H9 (cell line): Measurements from ENCODE around the gene TENM4. TPM values are rescaled to one million over a fixed set of nuclear protein-coding genes. Genes with fewer than 3 reads are reported as not detected.

Experiments
- DNase-seq: peaks from one replicate; pipeline ENCODE4 v3.0.0-alpha.2; 2017
- H2AFZ ChIP-seq: one replicate; pipeline ENCODE4 v1.6.1; 2013; ENCODE audit warnings: mild to moderate bottlenecking, low read length, control low read depth, moderate library complexity
- H2AK5ac ChIP-seq: 2 replicates; pipeline ENCODE4 v1.6.1; 2013; ENCODE audit warnings: low read length, control low read depth, mixed read lengths; ENCODE audit not compliant: insufficient read length
- H2BK120ac ChIP-seq: one replicate; pipeline ENCODE4 v1.6.1; 2013; ENCODE audit warnings: low read depth, mild to moderate bottlenecking, low read length, control low read depth, inconsistent platforms; ENCODE audit not compliant: poor library complexity, severe bottlenecking
- H2BK12ac ChIP-seq: 2 replicates; pipeline ENCODE4 v1.6.1; 2013; ENCODE audit warnings: low read length, control low read depth, mixed read lengths, low read depth; ENCODE audit not compliant: insufficient read length
- H2BK15ac ChIP-seq: 2 replicates; pipeline ENCODE4 v1.6.1; 2013; ENCODE audit warnings: low read depth, low read length, control low read depth
- H2BK20ac ChIP-seq: one replicate; pipeline ENCODE4 v1.6.1; 2013; ENCODE audit warnings: low read depth, mild to moderate bottlenecking, low read length, control low read depth, inconsistent platforms; ENCODE audit not compliant: poor library complexity, severe bottlenecking
- H2BK5ac ChIP-seq: 2 replicates; pipeline ENCODE4 v1.6.1; 2013; ENCODE audit warnings: low read length, control low read depth, mixed read lengths; ENCODE audit not compliant: insufficient read length
- H3K14ac ChIP-seq: 2 replicates; pipeline ENCODE4 v1.6.1; 2013; ENCODE audit warnings: low read length, control low read depth; ENCODE audit not compliant: insufficient read depth
- H3K18ac ChIP-seq: 2 replicates; pipeline ENCODE4 v1.6.1; 2013; ENCODE audit warnings: low read depth, mild to moderate bottlenecking, mixed read lengths, low read length, control low read depth; ENCODE audit not compliant: insufficient read length
- H3K23ac ChIP-seq: 2 replicates; pipeline ENCODE4 v1.6.1; 2013; ENCODE audit warnings: low read length, control low read depth, mixed read lengths, low read depth; ENCODE audit not compliant: insufficient read length
- H3K23me2 ChIP-seq: 2 replicates; pipeline ENCODE4 v1.6.1; 2013; ENCODE audit warnings: low read depth, mild to moderate bottlenecking, mixed read lengths, low read length, control low read depth; ENCODE audit not compliant: insufficient read length, poor library complexity, severe bottlenecking
- H3K27ac ChIP-seq: 2 replicates; pipeline ENCODE4 v1.5.1; 2013; ENCODE audit warnings: low read length, control low read depth, mixed read lengths, low read depth; ENCODE audit not compliant: insufficient read length
- H3K27me3 ChIP-seq: 2 replicates; pipeline ENCODE4 v1.6.1; 2013; ENCODE audit warnings: low read length, control low read depth, inconsistent platforms; ENCODE audit not compliant: insufficient read depth
- H3K4ac ChIP-seq: 2 replicates; pipeline ENCODE4 v1.6.1; 2013; ENCODE audit warnings: low read depth, mild to moderate bottlenecking, control low read depth, inconsistent platforms, low read length, moderate library complexity
- H3K4me1 ChIP-seq: 2 replicates; pipeline ENCODE4 v1.6.1; 2013; ENCODE audit warnings: low read length, control low read depth, inconsistent platforms; ENCODE audit not compliant: insufficient read depth
- H3K4me2 ChIP-seq: 2 replicates; pipeline ENCODE4 v1.6.1; 2013; ENCODE audit warnings: low read length, control low read depth, mixed read lengths; ENCODE audit not compliant: insufficient read length, insufficient read depth
- H3K56ac ChIP-seq: 2 replicates; pipeline ENCODE4 v1.6.1; 2013; ENCODE audit warnings: low read depth, mild to moderate bottlenecking, mixed read lengths, low read length, control low read depth; ENCODE audit not compliant: insufficient read length
- H3K79me1 ChIP-seq: 2 replicates; pipeline ENCODE4 v1.6.1; 2013; ENCODE audit warnings: low read depth, mild to moderate bottlenecking, moderate library complexity, low read length, control low read depth, inconsistent platforms; ENCODE audit not compliant: insufficient read depth, poor library complexity, severe bottlenecking
- H3K79me2 ChIP-seq: 2 replicates; pipeline ENCODE4 v1.6.1; 2013; ENCODE audit warnings: low read length, control low read depth, inconsistent platforms; ENCODE audit not compliant: insufficient read depth
- H3K9ac ChIP-seq: 2 replicates; pipeline ENCODE4 v1.6.1; 2013; ENCODE audit warnings: low read length, control low read depth, mixed read lengths; ENCODE audit not compliant: insufficient read length; ENCODE audit errors: extremely low read depth
- H3K9me3 ChIP-seq: one replicate; pipeline ENCODE4 v1.6.1; 2013; ENCODE audit warnings: low read depth, low read length, inconsistent platforms; ENCODE audit not compliant: control insufficient read depth
- H3T11ph ChIP-seq: one replicate; pipeline ENCODE4 v1.6.1; 2013; ENCODE audit warnings: mild to moderate bottlenecking, low read length, control low read depth, inconsistent platforms
- H4K20me1 ChIP-seq: one replicate; pipeline ENCODE4 v1.6.1; 2013; ENCODE audit not compliant: control insufficient read depth, insufficient read length, insufficient read depth
- H4K5ac ChIP-seq: 2 replicates; pipeline ENCODE4 v1.6.1; 2013; ENCODE audit warnings: low read depth, mild to moderate bottlenecking, mixed read lengths, low read length, control low read depth; ENCODE audit not compliant: insufficient read length
- H4K8ac ChIP-seq: replicated peaks from 2 replicates; pipeline ENCODE4 v1.6.1; 2013; ENCODE audit warnings: low read length, control low read depth, mixed read lengths, low read depth; ENCODE audit not compliant: insufficient read length
- H4K91ac ChIP-seq: 2 replicates; pipeline ENCODE4 v1.6.1; 2013; ENCODE audit warnings: low read depth, mild to moderate bottlenecking, moderate library complexity, mixed read lengths, low read length, control low read depth; ENCODE audit not compliant: insufficient read length
- H3K27ac Mint-ChIP-seq, 3 experiments: 2 replicates in 2 of 3; 3 replicates in 1 of 3; pipeline ENCODE4 v1.8.0; 2020 to 2021; ENCODE audit warnings: mixed read lengths in 3 of 3, mild to moderate bottlenecking in 1 of 3, moderate library complexity in 1 of 3
- H3K27me3 Mint-ChIP-seq: 2 replicates; pipeline ENCODE4 v1.8.0; 2021; ENCODE audit warnings: low read depth, mild to moderate bottlenecking, moderate library complexity, mixed read lengths
- H3K36me3 Mint-ChIP-seq, 3 experiments: 2 replicates in 2 of 3; 3 replicates in 1 of 3; pipeline ENCODE4 v1.8.0; 2020 to 2021; ENCODE audit warnings: low read depth in 3 of 3, mixed read lengths in 3 of 3; ENCODE audit not compliant: insufficient read depth in 1 of 3
- H3K4me1 Mint-ChIP-seq, 2 experiments: 2 replicates each; pipeline ENCODE4 v1.8.0; 2020; ENCODE audit warnings: mixed read lengths in 2 of 2
- H3K4me3 Mint-ChIP-seq, 2 experiments: 2 replicates in 1 of 2; 3 replicates in 1 of 2; pipeline ENCODE4 v1.8.0; 2020 to 2021; ENCODE audit warnings: mild to moderate bottlenecking in 2 of 2, mixed read lengths in 2 of 2, moderate library complexity in 1 of 2
- H3K9me3 Mint-ChIP-seq, 2 experiments: 2 replicates in 1 of 2; 3 replicates in 1 of 2; pipeline ENCODE4 v1.8.0; 2020; ENCODE audit warnings: mild to moderate bottlenecking in 2 of 2, mixed read lengths in 2 of 2, moderate library complexity in 1 of 2
- WGBS: extraction: QIAGEN DNeasy Blood & Tissue Kit; methylation state at CpG from one replicate; pipeline ENCODE4 v1.1.7; 2013; ENCODE audit warnings: missing lambda C conversion rate, low lambda C conversion rate, mixed read lengths; ENCODE audit not compliant: insufficient read length; ENCODE audit errors: extremely low coverage; 5-methylcytosine and 5-hydroxymethylcytosine counted together
- total RNA-seq: library from RNA; stranded (reverse); gene quantifications from 2 replicates; pipeline ENCODE4 v1.2.1, GENCODE V29; 2021
- TF ChIP-seq, protein P1 (sequence below): fragments of 200-600 bp; sonication (generic); conservative IDR thresholded peaks from 3 replicates; pipeline ENCODE4 v1.8.0; 2021; ENCODE audit warnings: antibody characterized with exemption, mild to moderate bottlenecking

Gene TENM4
- total RNA-seq, 1 experiment from 2014 or later = 4.6 TPM

- no peak overlapping the region for H2BK12ac ChIP-seq
- H3K4ac ChIP-seq = no peak overlapping the region
- no peak overlapping the region for H3T11ph ChIP-seq
- H3K4me2 ChIP-seq = no peak overlapping the region
- H3K79me2 ChIP-seq = no peaks in the 10 kb centered on the region
- H2BK15ac ChIP-seq = no peak overlapping the region
- H3K79me1 ChIP-seq = no peaks in the 10 kb centered on the region
- H3K27me3 ChIP-seq = no peaks in the 10 kb centered on the region
- H4K20me1 ChIP-seq = no peaks in the 10 kb centered on the region
- WGBS = no CpG with 5 or more reads among the region's 3 CpGs
- TF ChIP-seq, protein P1, sequence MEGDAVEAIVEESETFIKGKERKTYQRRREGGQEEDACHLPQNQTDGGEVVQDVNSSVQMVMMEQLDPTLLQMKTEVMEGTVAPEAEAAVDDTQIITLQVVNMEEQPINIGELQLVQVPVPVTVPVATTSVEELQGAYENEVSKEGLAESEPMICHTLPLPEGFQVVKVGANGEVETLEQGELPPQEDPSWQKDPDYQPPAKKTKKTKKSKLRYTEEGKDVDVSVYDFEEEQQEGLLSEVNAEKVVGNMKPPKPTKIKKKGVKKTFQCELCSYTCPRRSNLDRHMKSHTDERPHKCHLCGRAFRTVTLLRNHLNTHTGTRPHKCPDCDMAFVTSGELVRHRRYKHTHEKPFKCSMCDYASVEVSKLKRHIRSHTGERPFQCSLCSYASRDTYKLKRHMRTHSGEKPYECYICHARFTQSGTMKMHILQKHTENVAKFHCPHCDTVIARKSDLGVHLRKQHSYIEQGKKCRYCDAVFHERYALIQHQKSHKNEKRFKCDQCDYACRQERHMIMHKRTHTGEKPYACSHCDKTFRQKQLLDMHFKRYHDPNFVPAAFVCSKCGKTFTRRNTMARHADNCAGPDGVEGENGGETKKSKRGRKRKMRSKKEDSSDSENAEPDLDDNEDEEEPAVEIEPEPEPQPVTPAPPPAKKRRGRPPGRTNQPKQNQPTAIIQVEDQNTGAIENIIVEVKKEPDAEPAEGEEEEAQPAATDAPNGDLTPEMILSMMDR = no peak
- H3K27ac ChIP-seq = no peak overlapping the region
- H3K27ac Mint-ChIP-seq = no peak overlapping the region
- H3K14ac ChIP-seq = no peak overlapping the region
- no peak overlapping the region for H3K56ac ChIP-seq
- H4K5ac ChIP-seq = no peak overlapping the region
- no peak overlapping the region for H3K9ac ChIP-seq
- no peak overlapping the region for H3K23ac ChIP-seq
- no peak overlapping the region for H3K4me3 Mint-ChIP-seq
- H4K8ac ChIP-seq = no peak overlapping the region
- H4K91ac ChIP-seq = no peak overlapping the region
- no peak for DNase-seq
- no peak overlapping the region for H2AK5ac ChIP-seq
- H3K23me2 ChIP-seq = no peaks in the 10 kb centered on the region
- no peaks in the 10 kb centered on the region for H3K27me3 Mint-ChIP-seq
- peaks cover 0 to 2% (median 0%) of the 10 kb centered on the region in 3 experiments; a peak in 1 of 7 replicates for H3K36me3 Mint-ChIP-seq
- no peaks in the 10 kb centered on the region for H3K4me1 ChIP-seq
- H2BK20ac ChIP-seq = no peak overlapping the region
- no peaks in the 10 kb centered on the region for H3K4me1 Mint-ChIP-seq
- no peak overlapping the region for H3K18ac ChIP-seq
- H2BK120ac ChIP-seq = no peak overlapping the region
- H2AFZ ChIP-seq = no peak overlapping the region
- no peaks in the 10 kb centered on the region for H3K9me3 Mint-ChIP-seq
- H3K9me3 ChIP-seq = no peaks in the 10 kb centered on the region
- H2BK5ac ChIP-seq = no peak overlapping the region
These were observed 289.4 kb downstream of the TENM4 start for GRCh38 chr11:79151396-79151795.
